ENCODE measurements around the gene PPP3R1.
A peak's percentile ranks its signal among the peaks of the same experiment; 100 is the strongest.

Gene PPP3R1

GRCh38 chr2:68163641-68164040 lies 88.7 kb downstream of the PPP3R1 start:
- Histone ChIP-seq H3K9me2 (ENCODE audit: low read depth, low read length) (no peaks in the 10 kb centered on the region), H3F3A (ENCODE audit: insufficient read depth, low read length) (no peaks in the 10 kb centered on the region), H3K9ac (ENCODE audit: low read length) (no peak overlapping the region), H3K4me2 (ENCODE audit: low read length) (no peak overlapping the region), H3K4me3 (ENCODE audit: low read depth, low read length, poor library complexity, severe bottlenecking) (no peak overlapping the region), H3K36me3 (ENCODE audit: insufficient read depth, low read length) (peaks cover 84% of the 10 kb centered on the region), H3K4me1 (ENCODE audit: insufficient read depth, low read length, severe bottlenecking) (peaks cover 11% of the 10 kb centered on the region), H3K27ac (ENCODE audit: low read depth, low read length, poor library complexity, severe bottlenecking) (no peak overlapping the region), H3K9me3 (ENCODE audit: low read length) (no peaks in the 10 kb centered on the region), H3K79me2 (ENCODE audit: insufficient read depth, low read length) (peaks cover 11% of the 10 kb centered on the region), H4K20me1 (ENCODE audit: insufficient read depth, low read length) (no peaks in the 10 kb centered on the region), H2AFZ (ENCODE audit: low read length) (no peak overlapping the region), H3K27me3 (ENCODE audit: insufficient read depth, low read length) (no peaks in the 10 kb centered on the region)
- no peak for TF ChIP-seq EZH2 (IDR thresholded peaks at IDR 0.05; ENCODE audit: borderline replicate concordance, low read length)
- no peak for TF ChIP-seq CTCF (IDR thresholded peaks at IDR 0.05; ENCODE audit: low read length)

- TF ChIP-seq EZH2 (IDR thresholded peaks at IDR 0.05; ENCODE audit: borderline replicate concordance, low read length) (no peak), CTCF (IDR thresholded peaks at IDR 0.05; ENCODE audit: low read length) (no peak)
- Histone ChIP-seq H3K9ac (ENCODE audit: low read length) (peak overlapping the region; percentile 85), H3K36me3 (ENCODE audit: insufficient read depth, low read length) (peaks cover 36% of the 10 kb centered on the region), H3F3A (ENCODE audit: insufficient read depth, low read length) (no peaks in the 10 kb centered on the region), H4K20me1 (ENCODE audit: insufficient read depth, low read length) (no peaks in the 10 kb centered on the region), H3K4me3 (ENCODE audit: low read depth, low read length, poor library complexity, severe bottlenecking) (peak overlapping the region; percentile 87), H3K79me2 (ENCODE audit: insufficient read depth, low read length) (peaks cover 34% of the 10 kb centered on the region), H2AFZ (ENCODE audit: low read length) (no peak overlapping the region), H3K27me3 (ENCODE audit: insufficient read depth, low read length) (no peaks in the 10 kb centered on the region), H3K4me1 (ENCODE audit: insufficient read depth, low read length, severe bottlenecking) (peaks cover 25% of the 10 kb centered on the region), H3K27ac (ENCODE audit: low read depth, low read length, poor library complexity, severe bottlenecking) (peak overlapping the region; percentile 4), H3K9me3 (ENCODE audit: low read length) (no peaks in the 10 kb centered on the region), H3K9me2 (ENCODE audit: low read depth, low read length) (no peaks in the 10 kb centered on the region), H3K4me2 (ENCODE audit: low read length) (peak overlapping the region; percentile 100)
These were observed 94.2 kb downstream of the PPP3R1 start for GRCh38 chr2:68158134-68158447.

- TF ChIP-seq CTCF (IDR thresholded peaks at IDR 0.05; ENCODE audit: low read length) (no peak), EZH2 (IDR thresholded peaks at IDR 0.05; ENCODE audit: borderline replicate concordance, low read length) (no peak)
These were observed 94.8 kb downstream of the PPP3R1 start, which contains the start of gene PNO1 for GRCh38 chr2:68157402-68158133. Gene PNO1 (plus strand): TSS chr2:68157888. CDS start chr2:68157935, 47 bp downstream.

More at GRCh38 chr2:68157402-68158133, 94.8 kb downstream of the PPP3R1 start, which contains the start of gene PNO1:
- no peaks in the 10 kb centered on the region for H3K9me3 ChIP-seq (ENCODE audit: low read length)
- no peaks in the 10 kb centered on the region for H4K20me1 ChIP-seq (ENCODE audit: insufficient read depth, low read length)
- no peaks in the 10 kb centered on the region for H3K9me2 ChIP-seq (ENCODE audit: low read depth, low read length)
- H3K9ac ChIP-seq (ENCODE audit: low read length), result peak within 1 kb of the TSS; percentile 85
- H3K4me2 ChIP-seq (ENCODE audit: low read length), result peak within 1 kb of the TSS; percentile 100
- H3K4me3 ChIP-seq (ENCODE audit: low read depth, low read length, poor library complexity, severe bottlenecking), result peak within 1 kb of the TSS; percentile 87
- no peaks in the 10 kb centered on the region for H3F3A ChIP-seq (ENCODE audit: insufficient read depth, low read length)
- H3K79me2 ChIP-seq (ENCODE audit: insufficient read depth, low read length), result peaks cover 34% of the 10 kb centered on the region
- peak within 1 kb of the TSS; percentile 69 for H3K27ac ChIP-seq (ENCODE audit: low read depth, low read length, poor library complexity, severe bottlenecking)
- peaks cover 31% of the 10 kb centered on the region for H3K36me3 ChIP-seq (ENCODE audit: insufficient read depth, low read length)
- peak within 1 kb of the TSS; percentile 17; the same call in 1 of the 2 replicates for H2AFZ ChIP-seq (ENCODE audit: low read length)
- H3K4me1 ChIP-seq (ENCODE audit: insufficient read depth, low read length, severe bottlenecking), result peaks cover 25% of the 10 kb centered on the region
- H3K27me3 ChIP-seq (ENCODE audit: insufficient read depth, low read length), result no peaks in the 10 kb centered on the region

Data from OCI-LY1 (cell line).